ENCODE results near the gene PTPRM. TPM values are rescaled to one million over a fixed set of nuclear protein-coding genes. Genes with fewer than 3 reads are reported as not detected.

Gene PTPRM
- total RNA-seq, 4 donors from 2014 or later: 206 to 337 (median 255) TPM

DNA sequence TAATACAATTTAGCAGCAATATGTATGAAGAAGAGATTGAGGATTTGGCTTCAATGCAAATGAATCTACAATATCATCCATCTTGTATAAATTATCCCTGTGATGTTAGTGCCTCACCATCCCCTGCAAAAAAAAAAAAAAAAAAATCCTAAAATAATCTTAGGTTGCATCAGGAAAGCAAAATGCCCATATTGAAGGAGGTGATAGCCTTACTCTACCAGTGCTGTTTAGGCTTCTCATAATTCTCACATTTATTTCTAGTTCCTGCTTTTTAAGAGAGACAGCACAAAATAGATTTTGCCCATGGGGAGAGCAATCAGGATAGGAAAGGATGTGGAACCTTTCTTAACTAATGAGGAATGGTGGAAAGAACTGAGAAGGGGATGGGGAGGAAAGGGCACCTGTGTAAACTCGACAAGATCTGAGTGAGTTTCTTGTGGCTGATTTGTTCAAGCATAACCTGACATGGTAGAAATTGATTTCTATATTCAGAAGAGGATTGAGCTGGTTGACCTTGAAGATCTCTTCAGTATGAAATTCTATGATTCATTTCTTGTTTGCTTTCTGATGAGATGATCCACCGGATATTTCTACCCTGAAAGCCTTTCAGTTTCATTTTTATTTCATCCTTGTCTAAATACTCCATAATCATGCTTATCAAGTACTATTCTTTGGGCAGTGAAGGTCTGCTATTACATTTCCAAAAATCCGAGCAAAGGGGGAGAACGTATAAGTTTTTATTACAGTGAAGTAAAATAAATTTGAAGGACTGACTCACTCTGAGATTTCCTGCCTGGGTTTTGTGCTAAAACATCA lies 391.2 kb downstream of the PTPRM start:
- TF ChIP-seq, protein P1, sequence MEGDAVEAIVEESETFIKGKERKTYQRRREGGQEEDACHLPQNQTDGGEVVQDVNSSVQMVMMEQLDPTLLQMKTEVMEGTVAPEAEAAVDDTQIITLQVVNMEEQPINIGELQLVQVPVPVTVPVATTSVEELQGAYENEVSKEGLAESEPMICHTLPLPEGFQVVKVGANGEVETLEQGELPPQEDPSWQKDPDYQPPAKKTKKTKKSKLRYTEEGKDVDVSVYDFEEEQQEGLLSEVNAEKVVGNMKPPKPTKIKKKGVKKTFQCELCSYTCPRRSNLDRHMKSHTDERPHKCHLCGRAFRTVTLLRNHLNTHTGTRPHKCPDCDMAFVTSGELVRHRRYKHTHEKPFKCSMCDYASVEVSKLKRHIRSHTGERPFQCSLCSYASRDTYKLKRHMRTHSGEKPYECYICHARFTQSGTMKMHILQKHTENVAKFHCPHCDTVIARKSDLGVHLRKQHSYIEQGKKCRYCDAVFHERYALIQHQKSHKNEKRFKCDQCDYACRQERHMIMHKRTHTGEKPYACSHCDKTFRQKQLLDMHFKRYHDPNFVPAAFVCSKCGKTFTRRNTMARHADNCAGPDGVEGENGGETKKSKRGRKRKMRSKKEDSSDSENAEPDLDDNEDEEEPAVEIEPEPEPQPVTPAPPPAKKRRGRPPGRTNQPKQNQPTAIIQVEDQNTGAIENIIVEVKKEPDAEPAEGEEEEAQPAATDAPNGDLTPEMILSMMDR (IDR thresholded peaks at IDR 0.05; ENCODE audit: low read depth): no peak

DNA sequence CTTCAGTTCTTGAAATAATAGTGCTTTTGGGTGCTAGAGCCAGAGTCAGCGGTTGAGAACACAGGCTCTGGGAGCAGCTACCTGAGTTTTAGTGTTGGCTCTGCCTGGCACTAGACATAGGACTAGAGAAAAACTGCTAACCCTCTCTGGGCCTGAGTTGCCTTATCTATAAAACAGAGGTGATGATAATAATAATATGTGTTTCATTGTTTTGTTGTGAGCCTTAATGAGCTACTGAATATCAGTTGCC lies 391.7 kb downstream of the PTPRM start:
- TF ChIP-seq, protein P1 (IDR thresholded peaks at IDR 0.05; ENCODE audit: low read depth): no peak

DNA sequence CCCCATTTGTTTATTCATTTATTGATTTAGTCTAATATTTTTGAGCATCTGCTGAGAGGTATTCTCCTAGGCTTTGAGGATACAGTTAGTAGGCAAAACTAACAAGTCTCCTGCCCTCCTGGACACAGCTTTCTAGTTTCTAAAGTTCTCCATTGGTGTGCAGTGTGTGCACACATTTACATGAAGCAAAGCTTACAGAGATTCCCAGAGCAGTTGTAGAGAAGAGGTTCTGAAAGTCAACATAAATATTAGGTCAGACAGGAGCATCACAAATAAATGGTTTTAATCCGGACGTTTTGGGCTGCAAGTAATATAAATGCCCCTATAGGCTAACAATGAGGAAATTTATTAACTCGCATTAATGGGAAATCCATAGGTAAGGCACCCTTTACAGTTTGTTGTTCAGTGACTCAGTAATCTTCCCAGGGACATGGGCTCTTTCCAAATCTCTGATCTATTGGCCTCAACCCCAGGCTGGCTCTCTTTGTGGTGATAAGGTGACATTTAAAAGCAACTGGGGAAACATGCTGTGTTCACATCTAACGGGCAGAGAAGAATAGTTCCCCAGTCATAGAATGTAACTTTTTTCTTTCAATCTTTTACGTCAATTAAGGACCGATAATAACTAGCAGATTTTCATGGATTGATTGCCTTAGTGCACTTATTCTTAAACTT lies 407.2 kb downstream of the PTPRM start:
- TF ChIP-seq, protein P1 (IDR thresholded peaks at IDR 0.05; ENCODE audit: low read depth): no peak

DNA sequence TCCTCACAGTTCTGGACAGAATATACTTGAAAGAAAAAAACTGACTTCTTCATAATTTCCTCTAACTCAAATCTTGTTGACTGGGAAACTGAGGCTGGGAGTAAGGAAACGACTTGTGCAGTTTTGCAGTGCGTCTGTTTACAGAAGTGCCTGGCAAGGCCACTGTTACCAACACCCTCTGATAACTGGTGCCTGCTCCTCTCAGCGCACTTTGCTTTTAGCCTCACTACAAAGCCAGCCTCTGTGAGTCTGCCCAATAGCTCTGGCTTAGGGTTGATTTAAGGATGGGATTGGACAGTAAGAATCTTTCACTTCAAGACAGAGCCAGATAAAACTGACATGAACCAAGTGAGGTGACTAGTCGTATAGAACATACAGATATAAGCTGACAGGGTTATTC lies 410.8 kb downstream of the PTPRM start:
- TF ChIP-seq, protein P1 (IDR thresholded peaks at IDR 0.05; ENCODE audit: low read depth): no peak

DNA sequence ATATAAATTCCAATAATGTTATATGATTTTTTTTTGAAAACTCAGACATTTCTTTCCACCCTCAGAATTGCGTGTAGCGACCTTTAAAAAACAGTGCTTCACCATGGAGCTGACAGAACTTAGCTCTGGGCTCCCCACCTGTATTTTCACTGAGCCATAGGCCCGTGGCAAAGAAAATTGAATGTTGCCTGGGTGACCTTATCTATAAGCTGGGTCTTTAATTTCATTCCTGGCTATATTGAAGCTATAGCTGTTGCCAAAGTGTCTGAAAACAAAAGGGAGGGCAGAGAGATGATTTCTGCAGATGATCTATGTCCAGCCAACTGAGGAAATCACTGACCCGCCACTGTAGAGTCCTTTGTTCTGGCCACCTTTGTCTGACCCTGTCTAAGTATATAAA lies 411.7 kb downstream of the PTPRM start:
- TF ChIP-seq, protein P1 (IDR thresholded peaks at IDR 0.05; ENCODE audit: low read depth): no peak

DNA sequence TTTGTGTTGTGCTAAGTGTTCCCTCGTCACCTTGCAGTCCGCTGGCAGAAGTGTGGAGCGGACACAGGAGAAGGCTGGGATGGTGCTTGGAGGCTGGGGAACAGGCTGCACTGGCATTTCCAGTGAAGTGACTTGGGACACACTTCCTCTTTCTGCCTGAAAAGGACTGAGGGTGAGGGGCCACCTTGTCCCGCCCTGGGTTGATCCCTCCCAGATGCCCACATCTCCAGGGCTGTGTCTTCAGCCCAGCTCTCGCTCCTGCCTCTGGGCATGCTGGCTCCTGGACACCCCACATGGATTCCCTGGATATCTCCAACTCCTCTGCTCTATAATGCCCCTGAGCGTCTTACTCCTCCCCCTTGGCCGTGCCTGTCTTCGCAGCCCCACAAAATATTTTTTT lies 412.6 kb downstream of the PTPRM start:
- TF ChIP-seq, protein P1 (IDR thresholded peaks at IDR 0.05; ENCODE audit: low read depth): no peak

DNA sequence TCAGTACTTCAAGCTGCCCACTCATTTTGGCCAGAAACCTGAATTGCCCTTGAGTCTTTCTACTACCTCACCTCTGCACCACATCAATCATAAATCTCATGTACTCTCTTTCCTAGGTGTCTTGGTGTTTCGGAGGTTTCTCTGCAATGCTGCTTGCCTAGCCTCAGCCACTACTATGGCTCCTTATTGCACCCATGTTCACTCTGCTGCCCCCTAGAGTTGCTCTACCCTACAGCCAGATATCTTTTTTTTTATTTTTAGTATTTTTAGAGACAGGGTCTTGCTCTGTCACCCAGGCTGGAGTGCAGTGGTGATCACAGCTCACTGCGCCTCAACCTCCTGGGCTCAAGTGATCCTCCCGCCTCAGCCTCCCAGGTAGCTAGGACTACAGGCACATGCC lies 413.0 kb downstream of the PTPRM start:
- TF ChIP-seq, protein P1 (IDR thresholded peaks at IDR 0.05; ENCODE audit: low read depth): no peak

Measured in subcutaneous adipose tissue (tissue), 4 donors.